ENCODE data around the gene HAND2.

HAND2 gene

DNA sequence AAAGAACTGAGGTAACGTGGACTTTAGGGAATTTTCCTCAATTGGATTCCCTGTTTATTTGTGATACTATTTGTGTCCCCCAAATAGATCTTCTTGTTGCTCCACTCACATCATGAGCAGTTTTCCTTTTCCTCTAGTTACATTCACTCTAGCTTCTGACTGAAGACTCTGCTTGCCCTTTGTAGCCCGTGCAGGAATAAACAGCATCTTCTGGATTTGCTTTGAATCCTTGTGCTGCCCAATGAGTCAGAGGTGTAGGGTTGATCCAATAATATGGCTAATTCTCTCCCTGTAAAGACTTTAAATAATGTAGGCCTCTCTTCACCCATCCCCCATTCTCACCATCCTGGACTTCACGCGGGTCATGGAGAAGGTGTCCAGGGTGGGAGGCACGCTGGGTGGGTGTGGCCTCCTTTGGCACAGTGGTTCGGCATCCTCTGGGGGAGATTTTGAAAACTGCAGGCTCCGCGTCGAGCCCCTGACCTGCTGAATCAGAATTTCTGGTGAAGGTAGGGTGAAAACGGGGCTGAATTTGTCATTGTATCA, 9.0 kb downstream of the HAND2 start:
- DNase-seq (ENCODE audit: low read depth) = no peak

GRCh38 chr4:173519111-173520101, 10.6 kb downstream of the HAND2 start:
- DNase-seq (ENCODE audit: low read depth) = no peak

DNA sequence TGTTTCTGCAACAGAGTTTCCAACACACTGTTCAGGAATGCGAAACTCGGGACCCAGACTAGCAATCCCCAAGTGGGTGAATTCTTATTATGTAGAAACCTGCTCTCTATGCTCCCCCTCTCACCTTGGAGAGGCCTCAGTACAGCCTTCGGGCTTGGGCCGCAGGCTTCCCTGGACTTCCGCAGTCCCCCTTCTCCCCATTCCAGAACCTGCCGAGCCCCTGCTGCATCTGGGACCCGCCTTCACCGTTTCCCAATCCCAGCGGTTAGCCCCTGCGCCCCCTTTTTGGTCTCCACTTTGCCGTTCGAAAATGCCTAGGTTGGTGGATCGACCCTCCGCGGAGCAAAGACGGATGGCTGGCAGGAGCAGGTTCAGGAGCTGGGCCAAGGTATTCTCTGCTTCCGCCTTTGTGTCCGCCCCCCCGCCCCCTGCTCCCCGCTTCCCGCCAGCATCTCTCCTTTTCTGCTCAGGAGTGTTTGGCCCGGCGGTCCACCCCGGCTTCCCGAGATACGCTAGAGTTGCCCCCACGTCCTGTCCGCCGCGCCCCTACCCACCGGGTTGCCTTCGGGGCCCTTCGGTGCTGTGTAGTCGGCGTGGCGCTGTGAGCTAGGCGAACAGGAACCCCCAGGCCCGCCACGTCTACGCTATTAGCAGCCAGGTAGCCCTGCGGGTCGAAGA, 11.5 kb downstream of the HAND2 start:
- DNase-seq (ENCODE audit: low read depth) = no peak

- DNase-seq (ENCODE audit: low read depth) = no peak
Observed at GRCh38 chr4:173517781-173518424, 12.1 kb downstream of the HAND2 start.

- DNase-seq (ENCODE audit: low read depth) = no peak
Observed at GRCh38 chr4:173516621-173517524, 13.2 kb downstream of the HAND2 start.

DNA sequence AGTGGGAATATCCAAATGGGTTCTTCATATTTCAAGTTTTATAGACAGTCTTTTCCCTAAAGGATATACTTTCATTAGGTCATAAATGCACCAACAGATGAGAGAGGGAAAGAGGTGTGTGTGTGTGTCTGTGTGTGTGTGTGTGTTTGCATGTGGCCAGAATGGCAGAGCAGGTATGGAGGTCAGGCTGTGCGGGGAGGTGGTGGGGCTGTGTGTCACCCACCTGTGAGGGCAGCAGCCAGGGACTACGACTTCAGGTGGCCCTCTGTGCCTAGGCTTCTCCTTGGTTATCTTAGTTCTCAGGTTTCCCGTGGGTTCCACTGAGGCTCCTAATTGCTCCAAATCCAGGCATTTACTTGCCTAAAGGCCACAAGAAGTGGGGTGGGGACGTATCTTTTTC, 14.6 kb downstream of the HAND2 start:
- no peak for DNase-seq (ENCODE audit: low read depth)

- DNase-seq (ENCODE audit: low read depth) = no peak
Observed at GRCh38 chr4:173514641-173515217, 15.3 kb downstream of the HAND2 start.

- DNase-seq (ENCODE audit: low read depth) = no peak
Observed at GRCh38 chr4:173513651-173514050, 16.4 kb downstream of the HAND2 start.

GRCh38 chr4:173511787-173512361, 18.2 kb downstream of the HAND2 start:
- DNase-seq (ENCODE audit: low read depth) = no peak

DNA sequence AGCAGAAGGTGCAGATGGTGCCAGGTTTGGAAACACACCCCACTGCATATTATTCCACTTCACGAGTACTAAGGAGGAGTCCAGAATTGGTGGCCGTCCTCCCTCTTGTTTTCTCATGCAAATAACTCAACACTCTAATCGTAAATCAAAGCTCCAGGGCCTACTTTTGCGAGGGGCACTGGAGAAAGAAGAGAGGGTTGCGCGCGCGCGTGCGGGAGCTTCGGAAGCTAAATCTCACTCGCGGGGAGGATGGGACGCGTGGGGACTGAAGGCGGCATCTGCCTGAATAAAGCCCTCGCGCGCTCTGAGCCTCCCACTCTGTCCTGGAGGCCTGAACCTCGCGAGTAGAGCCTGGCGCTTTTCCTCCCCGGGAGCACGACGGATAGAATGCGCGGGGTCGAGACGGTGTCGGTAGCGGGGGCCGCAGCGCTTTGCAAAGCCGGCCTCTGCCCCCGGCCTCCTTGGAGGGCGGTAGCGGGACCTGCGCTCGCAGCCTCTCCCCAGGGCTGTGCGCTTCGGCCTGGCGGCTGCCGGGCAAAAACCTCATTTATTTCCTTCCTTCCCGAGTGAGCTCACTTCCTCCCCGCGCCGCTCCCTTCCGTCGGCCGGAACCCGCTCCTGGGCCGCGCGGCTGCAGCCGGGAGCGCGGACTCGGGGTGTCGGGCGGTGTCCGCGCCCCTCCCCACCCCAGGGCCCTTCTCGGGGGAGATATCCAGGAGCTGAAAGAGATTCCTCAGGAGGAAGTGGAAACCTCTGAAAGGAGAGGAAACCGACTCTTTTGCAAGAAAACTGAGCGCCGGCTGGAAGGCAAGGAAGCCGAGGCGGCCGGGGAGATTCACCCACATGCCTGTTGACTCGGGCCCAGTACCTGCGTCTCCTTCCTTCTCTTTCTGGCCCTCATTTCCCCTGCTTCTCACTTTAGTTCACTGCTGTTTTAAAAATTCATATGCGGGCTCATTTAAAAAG, 20.7 kb downstream of the HAND2 start:
- no peak for DNase-seq (ENCODE audit: low read depth)

- no peak for DNase-seq (ENCODE audit: low read depth)
Observed at GRCh38 chr4:173508386-173509035, 21.5 kb downstream of the HAND2 start.

DNA sequence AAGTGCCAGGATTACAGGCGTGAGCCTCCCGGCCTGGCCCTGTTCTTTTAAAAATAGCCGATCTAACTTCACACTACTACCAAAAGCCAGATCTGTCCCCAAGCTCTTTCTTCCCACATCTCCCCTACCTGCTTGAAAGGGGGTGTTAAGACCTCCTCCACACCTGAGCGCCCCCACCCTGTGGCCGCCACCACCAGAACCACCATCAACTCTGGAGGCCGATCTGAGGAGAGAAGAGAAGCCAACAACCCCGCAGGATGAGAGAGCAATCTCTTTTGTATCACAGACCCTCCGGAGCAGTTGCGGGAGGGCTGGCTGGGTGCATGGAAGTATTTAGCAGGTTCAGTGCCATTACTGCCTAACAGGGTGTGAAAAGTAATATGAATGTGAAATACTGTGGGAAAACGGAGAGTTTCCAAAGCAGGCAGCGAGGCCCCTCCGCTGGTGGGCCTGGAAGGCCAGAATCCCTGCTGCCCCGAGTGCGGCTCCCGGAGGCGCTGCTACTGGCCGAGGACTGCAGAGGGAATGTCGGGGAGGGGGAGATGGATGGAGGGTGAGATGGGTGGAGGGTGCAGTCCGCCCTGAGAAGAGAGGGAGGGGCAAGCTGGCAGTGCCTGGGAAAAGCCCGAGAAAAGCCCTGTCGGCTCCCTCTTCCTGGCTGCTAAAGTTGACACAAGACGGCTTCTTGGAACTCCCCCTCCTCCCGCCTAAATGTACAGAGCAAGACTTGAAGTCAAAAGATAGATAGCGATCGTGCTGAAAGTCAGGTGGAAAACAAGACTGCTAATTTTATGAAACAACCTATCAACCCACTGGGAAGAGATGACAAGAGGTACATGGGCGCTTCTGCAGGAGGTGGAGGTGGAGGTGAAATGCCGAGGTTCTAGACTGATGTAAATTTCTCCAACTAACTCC, 22.3 kb downstream of the HAND2 start:
- no peak for DNase-seq (ENCODE audit: low read depth)

DNA sequence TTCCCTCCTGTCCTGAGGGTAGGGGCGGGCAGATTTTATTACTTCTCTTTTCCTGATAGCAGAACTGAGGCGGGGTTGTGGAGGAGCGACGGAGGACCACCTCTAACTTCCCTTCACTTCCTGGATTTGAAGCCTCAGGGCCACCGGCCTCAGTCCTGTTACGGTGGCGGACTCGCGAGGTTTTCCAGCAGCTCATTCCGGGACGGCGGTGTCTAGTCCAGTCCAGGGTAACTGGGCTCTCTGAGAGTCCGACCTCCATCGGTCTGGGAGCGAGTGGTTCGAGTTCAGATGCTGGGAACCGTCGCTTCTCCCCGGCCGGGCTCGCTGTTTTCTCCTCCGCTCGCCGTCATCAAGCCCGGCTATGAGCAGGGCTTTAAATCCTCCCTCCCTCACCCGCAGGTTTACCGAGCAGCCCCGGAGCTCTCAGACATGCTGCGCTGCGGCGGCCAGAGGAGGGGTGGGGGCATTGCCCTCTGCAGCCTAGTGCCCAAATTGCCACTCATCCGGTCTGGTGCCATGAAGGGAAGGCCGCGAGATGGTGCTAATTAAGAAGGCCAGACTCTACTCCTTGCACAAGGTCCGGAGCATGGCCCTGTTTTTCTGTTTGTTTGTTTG, 23.3 kb downstream of the HAND2 start:
- no peak for DNase-seq (ENCODE audit: low read depth)

GRCh38 chr4:173505924-173506518, 24.0 kb downstream of the HAND2 start:
- no peak for DNase-seq (ENCODE audit: low read depth)

DNA sequence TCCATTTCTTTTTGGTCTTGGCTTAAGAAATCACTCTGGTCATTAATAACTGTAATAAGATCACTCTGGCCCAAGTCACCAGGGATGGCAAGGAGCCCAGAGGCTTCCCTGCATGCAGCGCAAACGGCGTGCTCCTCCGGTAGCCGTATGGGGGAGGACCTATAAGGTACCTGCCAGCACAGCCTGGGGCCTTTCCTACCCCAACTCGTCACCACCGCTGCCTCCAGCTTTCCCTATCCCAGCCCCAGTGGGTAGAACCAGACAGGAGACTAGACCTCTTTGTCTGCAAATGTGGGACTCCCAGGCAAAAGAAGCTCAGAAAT, 25.9 kb downstream of the HAND2 start:
- DNase-seq (ENCODE audit: low read depth) = no peak

DNA sequence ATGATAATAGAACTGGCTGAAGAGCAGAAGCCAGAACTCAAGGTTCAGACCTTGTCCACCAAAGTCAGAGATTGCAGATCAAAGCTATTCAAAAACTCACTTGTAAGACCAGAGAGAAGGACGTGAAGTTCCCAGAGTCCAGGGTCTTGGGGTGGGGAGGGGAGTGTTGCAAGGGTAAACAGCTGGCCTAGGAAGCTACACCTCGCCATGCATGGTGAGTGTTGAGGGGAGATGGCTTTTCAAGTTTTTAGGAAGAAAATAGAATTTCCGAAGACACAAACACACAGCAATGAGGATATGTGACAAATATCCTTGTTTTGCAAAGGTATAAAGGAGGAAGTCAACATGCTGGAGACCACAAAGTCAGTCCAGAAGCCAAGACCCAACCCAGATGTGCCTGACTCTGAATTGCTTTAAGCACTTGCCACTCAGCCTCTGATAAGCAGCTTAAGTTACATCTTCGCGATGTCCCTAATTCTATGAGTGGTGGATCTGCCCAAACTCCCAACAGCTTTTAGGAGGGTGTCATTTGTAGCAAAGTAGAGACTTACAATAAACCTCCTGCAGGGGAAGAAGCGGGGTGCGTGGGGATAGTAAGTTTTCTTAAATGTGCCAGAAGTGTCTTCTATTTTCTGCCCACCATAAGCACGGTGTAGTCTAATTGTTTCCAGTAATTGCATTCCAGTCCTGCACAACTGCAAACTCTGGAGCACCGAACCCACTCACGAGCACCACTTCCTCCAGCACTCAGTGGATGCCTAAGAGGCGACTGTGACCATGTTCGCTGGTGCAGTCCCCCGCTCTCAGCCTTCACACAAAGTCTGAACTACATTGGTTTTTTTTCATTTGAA, 26.5 kb downstream of the HAND2 start:
- no peak for DNase-seq (ENCODE audit: low read depth)
